Measurements from ENCODE around the gene KSR2.

Gene KSR2

GRCh38 chr12:117789195-117789912 lies 179.4 kb downstream of the KSR2 start:
- no peak overlapping the region for H3K4me3 ChIP-seq (replicated peaks in 1 of 2; ENCODE audit: low read depth in 2 of 2, low read length in 2 of 2)
- no peak for TF ChIP-seq CTCF (IDR thresholded peaks at IDR 0.05; ENCODE audit: low read depth, low read length)

GRCh38 chr12:117778656-117779055 lies 190.1 kb downstream of the KSR2 start:
- TF ChIP-seq CTCF (IDR thresholded peaks at IDR 0.05; ENCODE audit: low read depth, low read length) = no peak
- DNase-seq (ENCODE audit: low read depth in 2 of 2) = no peak
- H3K4me3 ChIP-seq (replicated peaks in 1 of 2; ENCODE audit: low read depth in 2 of 2, low read length in 2 of 2) = no peak overlapping the region

More at GRCh38 chr12:117789195-117789912, 179.4 kb downstream of the KSR2 start:
- no peak for DNase-seq (ENCODE audit: low read depth in 2 of 2)

- H3K4me3 ChIP-seq (replicated peaks in 1 of 2; ENCODE audit: low read depth in 2 of 2, low read length in 2 of 2) = no peak overlapping the region
- no peak for TF ChIP-seq CTCF (IDR thresholded peaks at IDR 0.05; ENCODE audit: low read depth, low read length)
- DNase-seq (ENCODE audit: low read depth in 2 of 2) = no peak
Observed at GRCh38 chr12:117774941-117775775, 193.6 kb downstream of the KSR2 start.

GRCh38 chr12:117768860-117769259 lies 199.9 kb downstream of the KSR2 start:
- no peak for TF ChIP-seq CTCF (IDR thresholded peaks at IDR 0.05; ENCODE audit: low read depth, low read length)
- no peak for DNase-seq (ENCODE audit: low read depth in 2 of 2)
- H3K4me3 ChIP-seq (replicated peaks in 1 of 2; ENCODE audit: low read depth in 2 of 2, low read length in 2 of 2) = no peak overlapping the region

- TF ChIP-seq CTCF (IDR thresholded peaks at IDR 0.05; ENCODE audit: low read depth, low read length) = no peak
- DNase-seq (ENCODE audit: low read depth in 2 of 2) = no peak
- no peak overlapping the region for H3K4me3 ChIP-seq (replicated peaks in 1 of 2; ENCODE audit: low read depth in 2 of 2, low read length in 2 of 2)
Observed at GRCh38 chr12:117766008-117766407, 202.8 kb downstream of the KSR2 start.

- no peak for DNase-seq (ENCODE audit: low read depth in 2 of 2)
- no peak for TF ChIP-seq CTCF (IDR thresholded peaks at IDR 0.05; ENCODE audit: low read depth, low read length)
- H3K4me3 ChIP-seq (replicated peaks in 1 of 2; ENCODE audit: low read depth in 2 of 2, low read length in 2 of 2) = no peak overlapping the region
Observed at GRCh38 chr12:117762143-117762542, 206.6 kb downstream of the KSR2 start.
